Mucosa of gallbladder (tissue), 1 donor: ENCODE measurements around the gene IDH3A. TPM values are rescaled to one million over a fixed set of nuclear protein-coding genes. Genes with fewer than 3 reads are reported as not detected.

ENCODE experiments used
- DNase-seq: peaks from one replicate; pipeline ENCODE4 v3.0.0-alpha.2; 2020; ENCODE audit warnings: low spot score
- total RNA-seq: library from RNA; stranded (reverse); gene quantifications from one replicate; pipeline ENCODE4 v1.2.1, GENCODE V29; 2021
- donor health status: DM: no; HTN: no; CAD: no.

Gene IDH3A
- total RNA-seq, 1 donor from 2014 or later, result 52.3 TPM

DNA sequence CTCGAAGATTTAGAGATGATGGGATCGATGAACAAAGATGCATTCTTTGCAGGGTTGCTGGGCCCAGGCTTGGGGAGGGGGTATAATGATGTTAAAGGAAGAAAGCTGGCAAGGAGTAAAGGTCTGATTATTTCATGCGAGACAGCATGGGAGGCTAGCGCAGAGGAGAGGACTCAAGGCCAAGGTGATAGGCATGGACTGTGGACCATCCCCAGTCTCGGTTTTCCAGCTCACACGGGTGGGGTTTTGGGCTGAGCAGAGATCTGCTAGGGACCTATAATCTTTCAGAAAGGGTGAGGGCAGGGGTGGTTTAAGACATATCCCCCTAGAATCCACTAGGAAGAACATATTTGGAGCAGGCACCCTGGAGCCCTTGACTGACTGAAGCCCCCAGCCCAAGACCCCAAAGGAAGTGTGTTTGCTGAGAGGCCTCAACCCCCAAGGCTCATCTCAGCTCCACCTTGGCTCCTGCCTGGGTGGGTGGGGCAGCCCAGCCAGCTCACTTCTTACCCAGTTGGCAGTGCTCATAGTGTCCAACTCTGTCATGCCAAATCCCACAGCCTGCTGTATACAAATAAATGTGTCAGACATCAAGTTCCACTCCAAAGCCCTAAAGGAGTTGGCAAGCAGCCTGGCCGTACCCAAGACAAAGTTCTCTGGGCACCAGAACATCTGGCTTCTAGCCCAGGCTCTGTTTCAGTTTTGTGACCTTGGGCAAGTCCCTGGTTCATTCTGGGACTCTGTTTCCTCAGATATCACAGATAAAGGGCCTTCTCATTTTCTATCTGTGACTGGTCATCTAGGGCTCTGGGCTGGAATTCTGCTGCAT is 67.3 kb downstream of the IDH3A start:
- peak; percentile 95 for DNase-seq

DNA sequence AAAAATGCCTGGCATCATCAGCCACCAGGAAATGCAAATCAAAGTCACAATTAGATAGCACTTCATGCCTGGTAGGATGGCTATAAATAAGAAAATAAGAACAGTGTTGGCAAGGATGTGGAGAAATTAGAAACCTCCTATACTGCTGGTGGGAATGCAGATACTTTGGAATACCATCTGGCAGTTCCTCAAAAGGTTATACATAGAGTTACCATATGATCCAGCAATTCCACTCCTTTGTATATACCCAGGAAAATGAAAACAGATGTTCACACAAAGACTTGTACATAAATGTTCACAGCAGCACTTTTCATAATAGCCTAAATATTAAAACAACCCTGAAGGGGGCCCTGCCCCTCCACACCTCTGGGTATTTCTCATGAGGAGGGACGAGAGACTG is 71.6 kb downstream of the IDH3A start:
- no peak for DNase-seq

Other genes starting within 250 kb of the IDH3A start
- 75.5 TPM for gene TBC1D2B, start 71.7 kb upstream of the IDH3A start, total RNA-seq
- 2.3 TPM for gene SH2D7, start 56.8 kb upstream of the IDH3A start, total RNA-seq
- 4.0 TPM for gene CIB2, start 17.9 kb upstream of the IDH3A start, total RNA-seq
- 0.83 TPM for gene ACSBG1, start 85.2 kb downstream of the IDH3A start, total RNA-seq
- gene DNAJA4, start 115.2 kb downstream of the IDH3A start, total RNA-seq, result 36.9 TPM
- gene SKIC8, start 150.2 kb downstream of the IDH3A start, total RNA-seq, result 38.8 TPM
- gene CRABP1, start 191.0 kb downstream of the IDH3A start, total RNA-seq, result 1.4 TPM